ENCODE measurements around the gene TDRD7.

TDRD7 gene

DNA sequence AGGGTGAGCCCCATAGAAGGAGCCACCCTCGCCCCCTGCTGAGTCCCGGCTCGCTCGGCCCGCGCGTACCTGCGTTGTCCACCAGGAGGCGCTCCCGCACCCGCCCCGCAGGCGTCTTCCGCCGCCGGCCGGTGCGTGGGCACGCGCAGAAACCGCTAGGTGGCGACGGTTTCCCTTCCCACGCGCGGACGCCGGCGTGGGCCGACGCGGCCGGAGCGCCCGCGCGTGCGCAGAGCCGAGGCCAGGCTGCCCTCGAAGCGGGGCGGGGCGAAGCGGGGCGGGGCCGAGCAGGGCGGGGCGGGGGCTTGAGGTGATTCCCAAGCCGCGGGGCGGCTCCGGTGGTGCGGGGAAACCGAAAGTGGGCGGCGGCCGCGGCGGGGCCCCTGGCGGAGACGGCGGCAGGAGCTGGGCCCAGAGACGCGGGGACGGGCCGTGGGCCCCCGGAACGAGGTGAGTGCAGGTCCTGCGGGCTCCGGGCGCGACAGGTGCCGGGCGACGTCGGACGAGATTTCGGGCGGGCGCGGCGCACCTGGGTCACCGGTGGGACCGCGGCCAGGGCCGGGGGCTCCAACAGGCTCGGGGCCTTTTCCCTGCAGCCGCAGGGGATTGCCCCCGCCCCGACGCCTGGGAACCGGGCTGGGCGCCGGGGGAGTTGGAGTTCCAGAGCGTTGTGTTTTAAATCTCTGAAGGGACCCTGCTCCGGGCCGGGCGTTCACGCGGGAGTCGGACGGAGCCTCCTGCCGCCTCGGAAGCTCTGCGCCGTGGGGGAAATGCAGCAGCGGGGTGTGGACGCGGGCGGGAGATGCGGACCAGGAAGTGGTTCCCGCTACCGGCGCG is at the start of gene TDRD7:
Gene TDRD7, plus strand, starts transcription at position 308 of the 837 bp plus-strand sequence. CDS start 16,370 bp downstream, outside the sequence.
- no peak for DNase-seq

- no peak for DNase-seq
Measured at GRCh38 chr9:97362777-97363545, 48.9 kb upstream of the TDRD7 start.

GRCh38 chr9:97363661-97364299 is 48.1 kb upstream of the TDRD7 start:
- no peak for DNase-seq

- DNase-seq = no peak
Measured at GRCh38 chr9:97364769-97365490, 47.0 kb upstream of the TDRD7 start.

DNA sequence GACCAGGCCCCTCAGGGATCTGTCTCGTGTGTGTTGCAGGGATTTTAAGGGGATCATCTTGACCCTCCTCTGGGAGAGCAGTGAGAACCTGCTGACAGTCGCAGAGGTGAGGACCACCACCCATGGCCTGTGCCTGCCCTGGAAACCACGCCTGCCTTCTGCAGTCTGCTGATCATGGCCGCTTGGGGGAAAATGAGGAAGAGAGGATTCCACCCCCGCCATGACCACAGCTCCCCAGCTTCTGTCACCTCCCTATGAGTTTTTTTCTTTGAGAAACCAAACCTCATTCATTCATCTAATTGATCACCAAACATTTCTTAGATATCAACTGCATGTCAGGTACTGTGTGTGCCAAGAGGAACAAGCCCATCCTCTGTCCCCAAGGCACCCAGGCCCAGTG is 46.3 kb upstream of the TDRD7 start:
- DNase-seq = no peak

DNA sequence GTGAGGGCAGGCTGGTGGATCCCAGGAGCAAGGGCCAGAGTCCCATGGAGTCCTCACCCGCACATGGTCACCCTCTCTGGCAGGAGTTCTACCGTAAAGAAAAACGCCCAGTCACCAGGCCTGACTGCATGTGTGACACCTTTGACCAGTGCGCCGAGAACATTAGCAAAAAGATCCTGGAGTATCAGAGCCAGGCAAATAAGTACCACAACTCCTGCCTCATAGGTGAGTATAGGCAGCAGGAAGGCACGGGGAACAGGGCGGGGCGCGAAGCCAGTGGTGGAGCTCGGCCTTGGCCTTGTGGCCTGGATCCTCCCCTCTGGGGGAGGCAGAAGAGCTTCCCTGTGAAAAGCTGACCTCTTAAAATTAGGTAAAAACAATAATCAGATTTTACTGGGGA is 45.4 kb upstream of the TDRD7 start:
- no peak for DNase-seq

GRCh38 chr9:97366889-97367288 is 45.0 kb upstream of the TDRD7 start:
- DNase-seq = no peak

DNA sequence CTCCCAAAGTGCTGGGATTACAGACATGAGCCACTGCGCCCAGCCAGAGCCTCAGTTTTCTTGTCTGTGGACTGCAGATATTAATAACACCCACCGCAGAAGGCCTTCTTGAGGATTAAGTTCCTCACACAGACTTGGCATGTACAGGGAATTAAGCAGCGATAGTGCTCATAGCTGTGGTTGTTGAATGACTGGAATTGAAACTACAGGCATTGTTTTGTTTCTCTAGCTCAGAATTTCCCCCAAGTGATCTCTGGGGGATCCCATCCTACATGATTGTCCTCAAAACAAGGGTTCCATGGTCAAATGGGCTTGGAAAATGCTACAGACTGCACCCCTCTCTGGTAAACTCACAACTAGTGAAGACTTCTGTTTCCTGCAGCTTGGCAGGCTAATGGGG is 44.2 kb upstream of the TDRD7 start:
- DNase-seq = no peak

GRCh38 chr9:97368964-97369363 is 42.9 kb upstream of the TDRD7 start:
- DNase-seq = no peak

DNA sequence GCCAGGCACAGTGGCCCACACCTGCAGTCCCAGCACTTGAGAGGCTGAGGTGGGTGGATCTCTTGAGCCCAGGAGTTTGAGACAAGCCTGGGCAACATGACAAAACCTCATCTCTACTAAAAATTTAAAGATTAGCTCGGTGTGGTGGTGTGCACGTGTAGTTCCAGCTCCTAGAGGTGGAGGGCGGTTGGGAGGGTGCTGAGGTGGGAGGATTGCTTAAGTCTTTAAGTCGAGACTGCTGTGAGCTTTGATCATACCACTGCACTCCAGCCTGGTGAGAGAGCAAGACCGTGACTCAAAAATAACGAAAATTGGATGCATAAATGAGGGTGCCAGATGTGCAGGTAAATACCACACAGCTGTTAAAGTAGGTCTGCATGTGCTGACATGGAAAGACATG is 39.3 kb upstream of the TDRD7 start:
- DNase-seq = no peak

- no peak for DNase-seq
Measured at GRCh38 chr9:97373331-97373730, 38.6 kb upstream of the TDRD7 start.

- DNase-seq = no peak
Measured at GRCh38 chr9:97374811-97375210, 37.1 kb upstream of the TDRD7 start.

DNA sequence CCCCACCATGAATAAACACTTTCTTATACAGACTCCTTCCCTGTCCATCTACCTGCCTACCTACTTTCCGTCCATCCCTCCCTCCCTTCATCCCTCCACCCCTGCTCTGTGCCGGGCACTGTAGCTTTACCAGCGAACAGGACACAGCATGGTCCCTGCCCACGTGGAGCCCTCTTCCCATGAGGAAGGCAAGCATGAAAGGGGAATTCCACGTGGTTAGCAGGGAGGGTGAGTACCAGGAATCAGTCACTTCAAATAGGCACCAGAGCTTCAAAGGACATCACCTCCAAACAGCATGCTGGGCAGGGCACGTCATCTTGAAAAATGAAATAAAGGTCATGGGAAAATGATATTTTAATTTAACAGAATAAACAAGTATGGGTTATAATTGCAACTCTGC is 35.0 kb upstream of the TDRD7 start:
- DNase-seq = no peak

DNA sequence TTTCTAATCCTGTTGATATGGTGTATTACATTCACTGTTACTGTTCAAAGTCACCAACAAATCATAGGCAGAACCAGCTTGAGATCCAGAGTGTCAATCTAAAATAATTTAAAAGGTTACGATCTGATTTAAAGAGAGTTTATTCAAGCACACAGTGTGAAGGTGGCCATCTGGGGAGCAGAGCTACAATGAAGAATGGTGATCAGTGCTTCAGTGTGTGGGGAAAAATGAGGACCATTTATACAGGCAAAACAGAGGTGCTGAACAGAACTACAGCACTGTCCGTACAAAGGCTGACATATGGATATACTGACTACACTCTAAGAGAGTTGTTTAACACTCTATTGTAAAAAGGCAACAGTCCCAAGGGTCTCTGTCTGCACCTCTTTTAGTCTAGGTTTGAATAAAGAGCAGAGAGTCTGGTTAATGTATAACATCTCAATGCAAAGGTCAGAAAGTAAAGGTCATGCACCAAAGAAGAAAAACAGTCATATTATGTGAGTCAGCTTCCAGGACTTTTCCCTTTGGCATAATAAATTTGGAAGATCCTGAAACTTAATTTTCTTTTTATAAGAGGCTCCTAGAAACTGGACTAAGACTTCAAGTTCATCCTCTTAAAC is 29.7 kb upstream of the TDRD7 start:
- DNase-seq = no peak

GRCh38 chr9:97384406-97385262 is 27.3 kb upstream of the TDRD7 start:
- DNase-seq = no peak

- no peak for DNase-seq
Measured at GRCh38 chr9:97385626-97386264, 26.2 kb upstream of the TDRD7 start.

DNA sequence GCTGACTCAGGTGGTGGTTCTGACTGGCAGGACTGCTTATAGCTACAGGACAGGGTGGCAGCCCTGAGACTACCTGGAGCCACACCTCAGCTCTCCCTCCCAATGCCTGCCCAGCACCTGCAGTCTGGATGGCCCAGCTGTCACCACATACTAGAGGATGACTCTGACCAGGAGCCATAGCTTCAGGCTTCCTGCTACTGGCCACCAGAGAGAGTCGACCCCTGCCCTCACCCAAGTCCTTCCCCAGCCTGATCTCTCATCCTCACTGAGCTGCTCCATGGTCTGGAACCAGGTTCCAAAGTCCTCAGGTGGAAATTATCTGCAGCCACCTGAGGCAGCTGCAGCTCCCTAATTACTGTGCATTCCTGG is 25.6 kb upstream of the TDRD7 start:
- DNase-seq = no peak

GRCh38 chr9:97386733-97387503 is 25.0 kb upstream of the TDRD7 start:
- DNase-seq = no peak

DNA sequence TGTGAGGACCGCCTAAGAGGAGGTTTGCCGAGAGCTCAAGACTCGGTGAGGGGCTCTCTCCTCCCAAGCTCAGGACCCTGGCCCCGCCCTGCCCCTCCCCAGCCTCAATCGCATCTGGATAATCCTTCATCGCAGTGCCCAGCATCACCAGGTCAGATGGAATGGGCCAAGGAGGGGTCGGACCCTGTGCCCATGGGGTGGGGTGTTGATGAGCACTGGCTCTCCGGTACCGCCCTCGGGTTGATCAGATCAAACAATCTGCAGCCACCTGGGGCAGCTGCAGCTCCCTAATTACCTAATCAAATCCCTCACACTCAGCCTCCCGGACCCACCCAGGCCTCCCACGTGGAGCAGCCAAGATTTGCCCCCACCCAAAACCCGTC is 24.4 kb upstream of the TDRD7 start:
- no peak for DNase-seq

- DNase-seq = no peak
Measured at GRCh38 chr9:97387936-97388684, 23.8 kb upstream of the TDRD7 start.
